GM21619 (cell line): ENCODE measurements around the gene STRN.
"Not testable (repeated sequence)": the region's sequence is repeated elsewhere in the genome, so short reads cannot be mapped to it uniquely, and the experiment has no call there.

Experiments used
- ATAC-seq: cut with Tn5 transposase; IDR thresholded peaks from one replicate; pipeline ENCODE4 v1.9.1; 2021; ENCODE audit not compliant: unreplicated experiment

STRN gene

DNA sequence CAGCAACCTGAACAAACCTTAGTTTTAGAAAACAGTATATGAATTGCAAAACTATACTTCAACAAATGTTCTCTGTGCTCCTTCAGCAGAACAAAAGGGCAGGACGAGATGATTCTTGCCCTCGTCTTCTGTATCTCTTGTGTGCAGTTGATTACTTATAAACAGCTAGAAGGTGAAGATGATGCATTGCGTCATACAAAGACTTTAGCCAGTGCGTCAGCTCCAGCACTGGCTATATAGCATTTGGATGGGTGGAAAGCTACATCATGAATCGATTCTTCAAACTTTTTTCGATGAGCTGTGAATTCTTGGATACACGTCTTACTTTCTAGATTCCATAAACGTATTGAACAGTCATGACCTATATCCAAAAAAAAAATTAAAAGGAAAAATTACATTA, 117.1 kb downstream of the STRN start:
- no peak for ATAC-seq

DNA sequence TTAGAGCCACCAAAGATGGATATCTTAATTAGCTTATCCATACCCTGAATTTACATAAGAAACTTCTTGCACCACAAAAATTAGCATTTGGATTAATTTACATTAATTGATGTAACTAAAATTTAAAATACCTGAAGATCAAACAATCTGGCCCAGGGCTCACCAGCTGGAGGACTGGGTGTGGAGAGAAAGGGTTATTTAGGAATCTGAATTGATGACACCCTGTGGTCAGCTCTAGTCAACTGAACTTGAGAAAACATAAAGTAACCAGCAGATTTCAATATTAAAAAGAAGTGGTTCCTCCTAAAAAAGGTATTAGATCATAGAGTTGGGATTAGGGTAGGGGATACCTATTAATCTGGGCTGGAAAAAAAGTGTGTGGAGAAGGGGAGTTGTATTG, 122.5 kb downstream of the STRN start:
- ATAC-seq = no peak

GRCh38 chr2:36839976-36840617, 126.2 kb downstream of the STRN start:
- ATAC-seq = no peak

DNA sequence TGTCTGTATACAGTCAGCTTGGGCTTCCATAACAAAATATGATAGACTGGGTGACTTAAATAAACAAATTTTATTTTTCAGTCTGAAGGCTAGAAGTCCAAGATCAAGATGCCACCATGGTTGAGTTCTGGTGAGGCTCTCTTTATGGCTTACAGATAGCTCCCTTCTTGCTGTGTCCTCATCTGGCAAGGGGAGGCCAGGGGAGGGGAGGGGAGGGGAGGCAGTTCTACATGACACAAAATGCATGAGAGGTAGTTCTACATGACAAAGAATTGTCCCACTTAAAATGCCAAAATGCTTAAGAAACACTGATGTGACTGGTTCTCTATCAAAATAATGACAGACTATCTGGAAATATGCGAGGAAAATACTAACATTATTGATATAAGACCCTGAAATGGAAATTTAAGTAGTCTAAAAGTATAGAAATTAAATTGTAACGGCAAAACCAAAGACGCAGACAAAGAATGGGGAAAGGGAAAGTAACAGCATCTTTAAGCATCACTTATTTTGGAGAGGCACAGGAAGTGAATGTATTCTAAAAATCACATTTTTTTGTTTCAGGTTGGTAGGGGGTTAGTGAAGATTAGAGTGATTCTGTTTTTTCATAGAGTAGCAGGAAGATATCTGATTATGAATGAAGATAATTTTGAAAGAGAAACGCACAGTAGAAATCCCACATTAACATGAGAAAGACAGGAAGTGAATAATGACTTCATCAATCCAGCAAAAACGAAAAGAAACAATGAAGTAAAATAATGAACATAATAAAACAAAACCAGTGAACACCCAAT, 131.4 kb downstream of the STRN start:
- ATAC-seq = no peak

GRCh38 chr2:36834203-36834602, 132.1 kb downstream of the STRN start:
- no peak for ATAC-seq

DNA sequence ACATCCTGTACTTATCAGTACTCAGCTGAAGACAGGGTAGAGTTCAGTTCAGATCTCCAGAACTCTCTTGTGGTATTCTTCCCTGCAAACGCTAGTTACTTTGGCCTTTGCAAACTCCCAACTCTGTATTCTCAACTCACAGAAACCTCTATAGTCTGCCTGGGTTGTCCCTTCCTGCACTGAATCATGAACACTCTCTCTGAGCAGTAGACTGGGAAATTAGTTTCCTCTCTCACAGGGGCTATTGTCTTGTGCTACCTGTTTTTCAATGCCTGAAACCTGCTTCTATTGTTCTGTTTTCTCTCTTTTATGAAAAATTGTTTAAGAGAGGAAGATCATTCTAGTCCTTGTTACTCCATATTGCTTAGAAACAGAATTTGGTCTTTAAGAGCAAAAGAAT, 135.2 kb downstream of the STRN start:
- no peak for ATAC-seq

DNA sequence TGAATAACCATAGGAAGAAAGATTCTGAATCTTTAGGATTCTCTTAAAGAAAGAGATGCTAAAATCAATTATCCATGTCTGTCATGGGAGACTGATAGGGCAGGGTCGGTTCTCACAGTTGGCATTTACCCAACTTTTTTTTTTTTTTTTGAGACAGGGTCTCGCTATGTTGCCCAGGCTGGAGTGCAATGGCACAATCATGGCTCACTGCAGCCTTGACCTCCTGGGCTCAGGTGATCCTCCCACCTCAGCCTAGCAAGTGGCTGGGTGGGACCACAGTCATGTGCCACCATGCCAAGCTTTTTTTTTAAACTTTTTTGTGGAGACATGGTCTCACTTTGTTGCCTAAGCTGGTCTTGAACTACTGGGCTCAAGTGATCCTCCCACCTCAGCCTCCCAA, 141.7 kb downstream of the STRN start:
- not testable (repeated sequence) for ATAC-seq

DNA sequence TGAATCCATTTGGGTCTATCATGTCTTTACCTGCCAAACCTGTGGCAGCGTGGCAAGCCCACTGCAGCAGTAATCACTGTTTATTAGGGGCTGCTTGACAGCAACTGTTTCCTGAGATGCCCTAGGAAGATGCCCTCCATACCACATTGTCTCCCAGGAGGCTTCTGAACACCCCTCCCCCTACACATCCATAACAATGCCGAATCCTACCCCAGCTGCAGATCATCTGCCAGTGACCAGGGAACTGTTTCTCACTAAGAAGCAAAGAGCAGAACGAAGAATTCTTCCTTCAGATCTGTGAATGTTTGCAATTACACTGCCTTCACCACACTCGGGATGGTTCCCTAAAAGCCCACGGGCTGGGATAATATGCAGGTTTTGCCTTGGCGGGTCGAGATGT, 142.1 kb downstream of the STRN start:
- ATAC-seq = no peak

GRCh38 chr2:36823862-36824261, 142.5 kb downstream of the STRN start:
- ATAC-seq = no peak

- ATAC-seq = no peak
These were observed 145.3 kb downstream of the STRN start for GRCh38 chr2:36820942-36821605.

DNA sequence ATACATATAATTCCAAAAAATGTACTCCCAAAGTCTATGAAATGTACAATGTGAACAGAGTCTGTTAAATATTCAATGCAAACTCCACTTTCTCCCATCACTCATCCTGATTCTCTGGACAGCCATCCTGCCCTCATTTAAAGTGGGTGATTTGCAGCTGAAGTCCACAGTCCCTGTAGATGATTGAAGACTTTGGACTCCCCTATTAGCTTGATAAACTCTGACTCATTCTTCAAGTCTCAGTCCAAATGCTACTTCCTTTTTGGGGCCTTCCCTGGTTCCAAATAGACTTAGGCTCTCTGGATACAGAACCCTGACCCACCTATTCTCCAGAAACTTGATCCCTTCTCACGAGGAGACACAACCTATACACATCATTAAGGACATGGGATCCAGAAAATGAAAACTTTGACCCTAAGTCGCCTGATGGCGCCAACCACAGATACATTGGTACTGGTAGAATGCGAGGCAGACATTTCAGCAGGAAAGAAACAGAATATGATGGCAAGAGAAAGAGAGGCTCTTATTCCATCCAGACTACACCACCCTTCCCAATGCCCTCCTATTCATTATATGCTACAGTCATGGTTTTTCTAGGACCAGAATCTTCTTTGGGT, 147.1 kb downstream of the STRN start:
- ATAC-seq = no peak

- ATAC-seq = no peak
These were observed 147.8 kb downstream of the STRN start for GRCh38 chr2:36818542-36818941.

DNA sequence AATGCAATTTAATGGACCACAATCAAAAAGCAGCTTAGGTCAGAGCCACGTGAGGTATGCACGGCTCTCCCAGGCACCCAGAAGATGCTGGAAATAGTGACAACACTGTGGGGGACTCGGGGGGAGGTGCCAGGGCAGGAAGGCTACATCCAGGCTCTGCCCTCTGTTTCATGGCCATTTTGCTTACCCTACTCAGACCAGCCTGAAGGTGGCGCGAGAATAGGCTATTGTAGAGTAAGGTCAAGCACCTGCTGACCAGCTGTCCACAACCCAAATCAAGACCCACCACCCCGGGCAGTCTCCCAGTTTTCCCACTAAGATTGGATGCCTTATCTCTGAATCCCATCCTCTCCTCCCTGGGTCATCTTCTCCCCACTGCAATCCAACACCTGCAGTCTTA, 154.1 kb downstream of the STRN start:
- no peak for ATAC-seq

DNA sequence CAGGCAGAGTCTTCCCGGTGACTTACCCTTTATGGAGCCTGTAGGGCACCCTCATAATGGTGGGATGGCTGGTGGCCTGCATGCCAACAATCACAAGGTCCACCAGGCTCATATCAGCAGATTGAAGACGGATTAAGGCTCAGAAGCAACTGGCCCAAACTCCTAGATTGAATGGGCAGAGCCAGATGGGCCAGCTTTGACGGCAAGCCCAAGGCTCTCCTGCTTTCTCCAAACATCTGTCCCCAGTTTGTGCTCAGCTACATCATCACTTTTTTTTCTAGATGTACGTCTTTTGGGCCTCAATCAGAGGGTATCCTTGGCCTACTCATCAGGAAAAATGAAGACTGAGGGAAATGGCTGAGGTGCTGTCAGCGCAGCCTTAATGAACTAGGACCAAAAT, 155.3 kb downstream of the STRN start:
- ATAC-seq = no peak

DNA sequence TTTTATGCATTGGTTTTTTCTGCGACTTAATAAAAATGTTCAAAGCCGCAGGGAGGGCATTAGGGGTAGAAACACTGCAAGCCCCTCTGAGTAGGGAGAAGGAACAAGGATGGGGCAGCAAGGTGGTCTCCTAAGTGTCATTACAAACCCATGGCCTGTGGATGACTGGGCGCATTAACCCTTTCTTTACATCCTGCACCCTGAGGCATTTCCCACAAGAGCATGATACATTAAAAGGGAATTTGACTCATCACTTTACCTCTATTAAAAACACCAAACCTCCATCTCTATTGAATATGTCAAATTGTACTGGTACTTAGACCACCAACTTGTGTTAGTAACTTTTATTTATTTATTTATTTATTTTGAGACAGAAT, 157.3 kb downstream of the STRN start:
- ATAC-seq = no peak

DNA sequence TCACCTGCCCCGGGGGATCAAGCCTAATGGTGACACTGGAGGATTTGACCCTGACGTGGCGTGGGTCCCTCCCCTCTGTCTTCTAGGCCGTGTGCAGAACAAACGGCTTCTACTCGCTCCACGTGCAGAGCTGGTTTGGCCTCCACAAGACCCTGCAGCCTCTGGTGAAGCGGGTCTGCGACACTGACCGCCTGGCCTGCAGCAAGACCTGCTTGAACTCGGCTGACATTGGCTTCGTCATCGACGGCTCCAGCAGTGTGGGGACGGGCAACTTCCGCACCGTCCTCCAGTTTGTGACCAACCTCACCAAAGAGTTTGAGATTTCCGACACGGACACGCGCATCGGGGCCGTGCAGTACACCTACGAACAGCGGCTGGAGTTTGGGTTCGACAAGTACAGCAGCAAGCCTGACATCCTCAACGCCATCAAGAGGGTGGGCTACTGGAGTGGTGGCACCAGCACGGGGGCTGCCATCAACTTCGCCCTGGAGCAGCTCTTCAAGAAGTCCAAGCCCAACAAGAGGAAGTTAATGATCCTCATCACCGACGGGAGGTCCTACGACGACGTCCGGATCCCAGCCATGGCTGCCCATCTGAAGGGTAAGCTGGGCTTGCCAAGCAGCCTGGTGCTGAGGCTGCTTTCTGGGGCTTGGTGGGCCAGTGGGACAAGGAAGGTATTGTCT, 157.8 kb downstream of the STRN start:
- no peak for ATAC-seq

GRCh38 chr2:36807223-36807886, 159.0 kb downstream of the STRN start:
- ATAC-seq = no peak

GRCh38 chr2:36805635-36806224, 160.6 kb downstream of the STRN start:
- no peak for ATAC-seq

GRCh38 chr2:36802952-36803351, 163.4 kb downstream of the STRN start:
- ATAC-seq = no peak

GRCh38 chr2:36801088-36801487, 165.2 kb downstream of the STRN start:
- ATAC-seq = no peak
